DOHH2 (cell line): ENCODE data around the gene USP1.

Source experiments
- H3F3A ChIP-seq: fragments of 200-600 bp; sonication (generic), shearing (Covaris generic); 2 replicates; pipeline ENCODE4 v1.6.0; 2016; ENCODE audit warnings: antibody characterized with exemption, mild to moderate bottlenecking; ENCODE audit not compliant: control insufficient read depth, insufficient read depth
- H3K27ac ChIP-seq: fragments of 200-600 bp; sonication (generic); 2 replicates; pipeline ENCODE4 v1.5.1; 2014; ENCODE audit warnings: low read depth, mild to moderate bottlenecking, low read length, moderate library complexity
- H3K27me3 ChIP-seq: fragments of 200-600 bp; sonication (generic); 2 replicates; pipeline ENCODE4 v1.6.1; 2014; ENCODE audit warnings: mild to moderate bottlenecking, low read length, mixed read lengths; ENCODE audit not compliant: control insufficient read depth
- H3K36me3 ChIP-seq: fragments of 200-600 bp; sonication (generic); 2 replicates; pipeline ENCODE4 v1.6.1; 2014; ENCODE audit warnings: mild to moderate bottlenecking, low read length, moderate library complexity, mixed read lengths; ENCODE audit not compliant: control insufficient read depth
- H3K4me1 ChIP-seq: fragments of 200-600 bp; sonication (generic); 2 replicates; pipeline ENCODE4 v1.6.1; 2014; ENCODE audit warnings: mild to moderate bottlenecking, low read length, mixed read lengths; ENCODE audit not compliant: control insufficient read depth
- H3K4me2 ChIP-seq: fragments of 200-600 bp; sonication (generic); 2 replicates; pipeline ENCODE4 v1.6.0; 2014; ENCODE audit warnings: mild to moderate bottlenecking, low read length, moderate library complexity
- H3K4me3 ChIP-seq: fragments of 200-600 bp; sonication (generic); 2 replicates; pipeline ENCODE4 v1.5.1; 2014; ENCODE audit warnings: mild to moderate bottlenecking, low read length, mixed read lengths
- H3K79me2 ChIP-seq: fragments of 200-600 bp; sonication (generic); 2 replicates; pipeline ENCODE4 v1.6.1; 2014; ENCODE audit warnings: mild to moderate bottlenecking, low read length, mixed read lengths; ENCODE audit not compliant: control insufficient read depth
- H3K9me2 ChIP-seq: fragments of 200-600 bp; sonication (generic); replicated peaks from 2 replicates; pipeline ENCODE4 v1.6.1; 2014; ENCODE audit warnings: mild to moderate bottlenecking, low read length, mixed read lengths; ENCODE audit not compliant: control insufficient read depth
- H3K9me3 ChIP-seq: fragments of 200-600 bp; sonication (generic); 2 replicates; pipeline ENCODE4 v1.6.1; 2014; ENCODE audit warnings: antibody characterized with exemption, low read length, mixed read lengths; ENCODE audit not compliant: control insufficient read depth, insufficient read depth
- H4K20me1 ChIP-seq: fragments of 200-600 bp; sonication (generic); 2 replicates; pipeline ENCODE4 v1.6.0; 2014; ENCODE audit warnings: low read depth, mild to moderate bottlenecking, antibody characterized with exemption, low read length, moderate library complexity; ENCODE audit not compliant: control insufficient read depth, insufficient read depth
- CTCF ChIP-seq: fragments of 200-600 bp; sonication (generic); IDR thresholded peaks from one replicate; pipeline ENCODE4 v1.5.1; 2014; ENCODE audit warnings: antibody characterized with exemption, mild to moderate bottlenecking, low read depth, low read length; ENCODE audit not compliant: poor library complexity, severe bottlenecking
- EZH2phosphoT487 ChIP-seq: fragments of 200-600 bp; sonication (generic); IDR thresholded peaks from 2 replicates; pipeline ENCODE4 v1.6.1; 2017; ENCODE audit warnings: borderline replicate concordance, mild to moderate bottlenecking, antibody characterized with exemption, low read length, moderate library complexity, mixed read lengths

The USP1 gene

DNA sequence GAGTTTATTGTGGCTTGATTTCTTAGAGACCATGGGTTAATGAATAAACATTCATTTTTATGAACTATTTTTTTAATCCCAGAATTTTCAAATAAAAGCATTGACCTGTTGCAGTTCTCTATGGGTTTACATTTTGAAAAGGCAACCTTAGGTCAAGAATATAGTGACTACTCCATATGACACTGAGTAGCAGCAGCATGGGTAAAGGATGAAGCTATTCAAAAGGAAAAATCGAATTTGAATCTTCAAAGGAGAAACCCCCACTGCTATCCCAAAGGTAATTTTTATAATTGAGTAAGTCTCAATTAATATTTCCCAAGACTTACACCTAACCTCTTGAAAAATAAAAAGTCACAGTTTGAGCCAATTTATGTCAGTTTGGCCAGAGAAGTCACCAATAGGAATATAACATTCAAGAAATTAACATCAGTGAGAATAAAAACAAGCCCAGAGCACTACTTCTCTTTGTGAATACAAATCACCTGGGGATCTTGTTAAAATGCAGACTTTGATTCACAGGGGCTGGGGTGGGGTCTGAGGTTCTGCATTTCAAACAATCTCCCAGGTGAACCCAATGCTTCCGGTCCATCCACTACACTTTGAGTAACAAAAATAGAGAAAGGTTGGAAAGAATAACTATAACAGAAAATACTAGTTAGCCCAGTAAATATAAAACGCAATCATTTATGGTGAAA lies 39.8 kb downstream of the USP1 start:
- Histone ChIP-seq H3K27ac (no peak overlapping the region), H3K9me3 (no peaks in the 10 kb centered on the region), H3K4me2 (no peak overlapping the region), H3K36me3 (peaks cover 6% of the 10 kb centered on the region), H3K4me1 (peaks cover 6% of the 10 kb centered on the region), H3F3A (no peaks in the 10 kb centered on the region), H3K9me2 (no peaks in the 10 kb centered on the region), H4K20me1 (no peaks in the 10 kb centered on the region), H3K79me2 (no peaks in the 10 kb centered on the region), H3K4me3 (no peak overlapping the region), H3K27me3 (no peaks in the 10 kb centered on the region)
- TF ChIP-seq CTCF, result no peak

GRCh38 chr1:62481681-62482080 lies 44.8 kb downstream of the USP1 start:
- H3K79me2 ChIP-seq, result no peaks in the 10 kb centered on the region
- no peaks in the 10 kb centered on the region for H3K27me3 ChIP-seq
- H3F3A ChIP-seq, result no peaks in the 10 kb centered on the region
- no peak overlapping the region for H3K4me3 ChIP-seq
- no peak overlapping the region; the same call in 1 of the 2 replicates for H3K4me2 ChIP-seq
- H3K4me1 ChIP-seq, result peaks cover 19% of the 10 kb centered on the region
- TF ChIP-seq EZH2phosphoT487 (no peak), CTCF (no peak)
- H3K9me3 ChIP-seq, result no peaks in the 10 kb centered on the region
- H3K27ac ChIP-seq, result no peak overlapping the region
- no peaks in the 10 kb centered on the region for H3K9me2 ChIP-seq
- no peaks in the 10 kb centered on the region for H4K20me1 ChIP-seq
- H3K36me3 ChIP-seq, result no peaks in the 10 kb centered on the region

DNA sequence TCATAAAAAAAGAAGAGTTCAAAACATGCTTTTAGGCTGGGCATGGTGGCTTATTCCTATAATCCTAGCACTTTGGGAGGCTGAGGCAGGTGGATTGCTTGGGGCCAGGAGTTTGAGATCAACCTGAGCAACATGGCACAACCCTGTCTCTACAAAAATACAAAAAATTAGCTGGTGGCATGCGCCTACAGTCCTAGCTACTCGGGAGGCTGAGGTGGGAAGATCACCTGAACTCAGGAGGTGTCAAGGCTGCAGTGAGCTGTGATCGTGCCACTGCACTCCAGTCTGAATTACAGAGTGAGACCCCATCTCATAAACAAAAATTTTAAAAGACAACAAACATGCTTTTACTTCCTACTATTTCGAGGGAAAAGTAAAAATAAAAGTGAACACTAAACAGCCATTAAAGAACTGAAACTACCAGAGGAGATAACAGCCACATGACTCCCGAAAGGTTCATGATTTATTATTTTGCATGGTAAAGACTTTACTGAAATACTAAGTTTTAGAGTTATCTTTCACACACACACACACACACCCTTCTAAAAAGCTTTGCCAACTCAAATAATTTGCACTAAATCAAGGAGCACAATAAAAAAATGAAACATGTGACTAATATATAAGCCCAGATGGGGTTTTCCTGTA lies 48.1 kb downstream of the USP1 start:
- Histone ChIP-seq H3F3A (no peaks in the 10 kb centered on the region), H3K27ac (no peak overlapping the region), H3K4me3 (no peak overlapping the region), H3K79me2 (no peaks in the 10 kb centered on the region), H3K36me3 (no peaks in the 10 kb centered on the region), H4K20me1 (no peaks in the 10 kb centered on the region), H3K4me1 (peaks cover 19% of the 10 kb centered on the region), H3K4me2 (no peak overlapping the region), H3K9me2 (no peaks in the 10 kb centered on the region), H3K9me3 (no peaks in the 10 kb centered on the region), H3K27me3 (no peaks in the 10 kb centered on the region)
- no peak for TF ChIP-seq CTCF
- TF ChIP-seq EZH2phosphoT487, result no peak
